T-cell (primary cell): Measurements from ENCODE around the gene TRAPPC3. TPM values are rescaled to one million over a fixed set of nuclear protein-coding genes. Genes with fewer than 3 reads are reported as not detected.
"Not testable (repeated sequence)": the region's sequence is repeated elsewhere in the genome, so short reads cannot be mapped to it uniquely, and the experiment has no call there.

Source experiments
- ATAC-seq, 4 experiments: fragments of 200-7000 bp in 3 of 4; fragments of 150-1000 bp in 1 of 4; cut with Tn5 transposase; replicated peaks in 1 of 4; 1 replicate in 3 of 4; 2 replicates in 1 of 4; pipeline ENCODE4 v1.10.0; 2021; ENCODE audit warnings: moderate library complexity in 3 of 4, mild to moderate bottlenecking in 2 of 4, moderate number of reproducible peaks in 1 of 4
- CTCF ChIA-PET, 2 donors: fragments of 300-600 bp; sonication (Branson Sonifier 250); formaldehyde crosslinking; loops; one replicate each; lab custom pipeline; 2022; ENCODE audit warnings: antibody characterized with exemption in 2 of 2; lab: Charles Lee
- POLR2A ChIA-PET, 2 donors: fragments of 300-600 bp; sonication (Branson Sonifier 250); formaldehyde crosslinking; loops; one replicate each; lab custom pipeline; 2022; ENCODE audit warnings: antibody characterized with exemption in 2 of 2; lab: Charles Lee
- DNase-seq, 35 experiments: peaks; one replicate each; pipeline versions ENCODE4 v3.0.0 to v3.0.0-alpha.2; 2013 to 2023
- H3K27ac ChIP-seq: one replicate; pipeline ENCODE4 v1.5.1; 2013; ENCODE audit warnings: low read length
- H3K27me3 ChIP-seq, 2 experiments: replicated peaks in 1 of 2; 1 replicate in 1 of 2; 2 replicates in 1 of 2; pipeline versions ENCODE4 v1.6.1 to v1.7.0; 2013; ENCODE audit warnings: low read length in 1 of 2, mixed read lengths in 1 of 2; ENCODE audit not compliant: control insufficient read depth in 2 of 2, insufficient read depth in 2 of 2; ENCODE audit errors: extremely low read depth in 1 of 2
- H3K36me3 ChIP-seq, 2 donors: 1 replicate in 1 of 2; 2 replicates in 1 of 2; pipeline versions ENCODE4 v1.6.1 to v1.7.0; 2013; ENCODE audit warnings: low read length in 1 of 2; ENCODE audit not compliant: control insufficient read depth in 2 of 2, insufficient read depth in 1 of 2; ENCODE audit errors: extremely low read depth in 1 of 2
- H3K4me1 ChIP-seq, 2 experiments: 1 replicate in 1 of 2; 2 replicates in 1 of 2; pipeline versions ENCODE4 v1.6.1 to v1.7.0; 2013; ENCODE audit warnings: low read length in 2 of 2, mixed read lengths in 1 of 2; ENCODE audit not compliant: insufficient read depth in 2 of 2, control insufficient read depth in 1 of 2; ENCODE audit errors: extremely low read depth in 1 of 2
- H3K4me3 ChIP-seq, 2 donors: 1 replicate in 1 of 2; 2 replicates in 1 of 2; pipeline versions ENCODE4 v1.5.1 to v1.7.0; 2013; ENCODE audit warnings: mild to moderate bottlenecking in 2 of 2, low read length in 1 of 2, moderate library complexity in 1 of 2; ENCODE audit not compliant: control insufficient read depth in 1 of 2; ENCODE audit errors: extremely low read depth in 1 of 2
- H3K9me3 ChIP-seq: 2 replicates; pipeline ENCODE4 v1.7.0; 2013
- H3K27ac Mint-ChIP-seq, 2 donors: one replicate each; pipeline ENCODE4 v1.8.0; 2020 to 2021; ENCODE audit warnings: mild to moderate bottlenecking in 2 of 2, mixed read lengths in 2 of 2
- H3K27me3 Mint-ChIP-seq, 2 donors: one replicate each; pipeline ENCODE4 v1.8.0; 2021 to 2022; ENCODE audit warnings: mixed read lengths in 2 of 2
- H3K36me3 Mint-ChIP-seq: one replicate; pipeline ENCODE4 v1.8.0; 2021; ENCODE audit warnings: mixed read lengths
- H3K4me1 Mint-ChIP-seq, 3 donors: one replicate each; pipeline ENCODE4 v1.8.0; 2020 to 2022; ENCODE audit warnings: mixed read lengths in 3 of 3, mild to moderate bottlenecking in 1 of 3
- H3K4me3 Mint-ChIP-seq, 3 donors: one replicate each; pipeline ENCODE4 v1.8.0; 2020 to 2022; ENCODE audit warnings: mild to moderate bottlenecking in 3 of 3, mixed read lengths in 3 of 3, moderate library complexity in 3 of 3
- H3K9me3 Mint-ChIP-seq, 3 donors: one replicate each; pipeline ENCODE4 v1.8.0; 2020 to 2022; ENCODE audit warnings: mixed read lengths in 3 of 3
- WGBS: methylation state at CpG from one replicate; pipeline ENCODE4 v1.1.5; 2013; ENCODE audit warnings: missing lambda C conversion rate; ENCODE audit not compliant: insufficient coverage; 5-methylcytosine and 5-hydroxymethylcytosine counted together
- total RNA-seq, 35 experiments: library from RNA in 6 of 35; stranded (reverse) in 6 of 35; fragments of 120-200 nt in 1 of 35; gene quantifications; one replicate each; pipeline versions ENCODE4 v1.2.1 to v1.2.4 and lab custom pipeline; 2013 to 2026

TRAPPC3 gene
- 10 to 100 TPM; 42.3 to 48.2 (median 44.6) TPM for total RNA-seq
- 59.8 TPM for total RNA-seq (2013)
- total RNA-seq (lab: John Stamatoyannopoulos, UW) = 25.6 to 64.4 (median 42.0) reads per million in 29 experiments

- WGBS = under 1% methylated on average over 57 of the region's 62 CpGs
- CTCF ChIA-PET = interaction anchor here (0.6 to 4.6 kb wide), 20 partner anchors 10 to 272 kb away, joined by 3 to 80 read pairs (median 4); partner anchors contain the start of gene THRAP3 (in 1 of the 2)
- peaks cover 33 to 54% of the 10 kb centered on the region in 2 experiments for H3K4me1 ChIP-seq
- Mint-ChIP-seq H3K4me1 (peaks cover 72 to 79% (median 74%) of the 10 kb centered on the region in 3 donors), H3K36me3 (no peaks in the 10 kb centered on the region), H3K9me3 (no peaks in the 10 kb centered on the region), H3K27me3 (no peaks in the 10 kb centered on the region), H3K4me3 (peak within 1 kb of the TSS; percentile 98 to 99 (median 99)), H3K27ac (peak within 1 kb of the TSS; percentile 97 to 98)
- H3K4me3 ChIP-seq = peak within 1 kb of the TSS; percentile 88 to 96
- H3K27ac ChIP-seq = peak within 1 kb of the TSS; percentile 96
- POLR2A ChIA-PET = interaction anchor here (0.5 to 2.9 kb wide), 10 partner anchors 11 to 1327 kb away, joined by 3 to 27 read pairs (median 3); partner anchors contain the start of gene THRAP3 (in 1 of the 2)
- H3K9me3 ChIP-seq = no peaks in the 10 kb centered on the region
- ATAC-seq (peak; percentile 92 to 96 (median 94)), DNase-seq (peak; percentile 95 to 100 (median 99))
- H3K27me3 ChIP-seq = no peaks in the 10 kb centered on the region
- H3K36me3 ChIP-seq = no peaks in the 10 kb centered on the region
Measured at GRCh38 chr1:36149237-36149972, at the start of gene TRAPPC3. Gene TRAPPC3 (minus strand): TSS chr1:36149486. CDS start chr1:36149378, 108 bp downstream.

- ATAC-seq (no peak), DNase-seq (no peak)
- peaks cover 0 to 4% of the 10 kb centered on the region in 2 donors for H3K27me3 Mint-ChIP-seq
- no peaks in the 10 kb centered on the region for H3K4me1 ChIP-seq
- H3K9me3 Mint-ChIP-seq = no peaks in the 10 kb centered on the region
- H3K36me3 Mint-ChIP-seq = no peaks in the 10 kb centered on the region
- POLR2A ChIA-PET = no interaction called here
- H3K27ac ChIP-seq = no peak overlapping the region
- H3K27ac Mint-ChIP-seq = no peak overlapping the region
- no peak overlapping the region for H3K4me3 Mint-ChIP-seq
- H3K36me3 ChIP-seq = no peaks in the 10 kb centered on the region
- WGBS = no CpG with 5 or more reads among the region's 5 CpGs
- no peaks in the 10 kb centered on the region for H3K4me1 Mint-ChIP-seq
- CTCF ChIA-PET = no interaction called here
- no peaks in the 10 kb centered on the region for H3K9me3 ChIP-seq
- peaks cover 0 to 21% of the 10 kb centered on the region in 2 experiments for H3K27me3 ChIP-seq
- no peak overlapping the region for H3K4me3 ChIP-seq
Measured at GRCh38 chr1:36198641-36199040, 49.4 kb upstream of the TRAPPC3 start.

GRCh38 chr1:36196805-36197204, 47.5 kb upstream of the TRAPPC3 start:
- H3K27ac ChIP-seq, H3K4me1 ChIP-seq, H3K9me3 ChIP-seq, H3K4me1 Mint-ChIP-seq, H3K4me3 ChIP-seq, H3K36me3 Mint-ChIP-seq, DNase-seq, ATAC-seq, H3K9me3 Mint-ChIP-seq, H3K27ac Mint-ChIP-seq, H3K27me3 Mint-ChIP-seq, POLR2A ChIA-PET, CTCF ChIA-PET, H3K36me3 ChIP-seq, H3K4me3 Mint-ChIP-seq: not testable (repeated sequence)
- H3K27me3 ChIP-seq = peaks cover 0 to 10% of the 10 kb centered on the region in 2 experiments
- WGBS = 92% methylated on average over 7 of the region's 12 CpGs

GRCh38 chr1:36187800-36188593, 38.7 kb upstream of the TRAPPC3 start:
- WGBS = 21% methylated on average over 9 of the region's 9 CpGs
- DNase-seq = peak; percentile 62 to 91 (median 78)
- CTCF ChIA-PET = interaction anchor here (0.5 to 4.1 kb wide), 18 partner anchors 26 to 107 kb away, joined by 3 to 80 read pairs (median 5); partner anchors contain the start of genes THRAP3 (in 2 of the 2) and TRAPPC3 (in 2 of the 2)
- H3K9me3 Mint-ChIP-seq = no peaks in the 10 kb centered on the region
- H3K27ac ChIP-seq = peak overlapping the region; percentile 52
- H3K4me1 ChIP-seq = peaks cover 0 to 9% of the 10 kb centered on the region in 2 experiments
- no peaks in the 10 kb centered on the region for H3K9me3 ChIP-seq
- H3K4me1 Mint-ChIP-seq = peaks cover 6 to 9% (median 7%) of the 10 kb centered on the region in 3 donors
- no peak overlapping the region for H3K4me3 Mint-ChIP-seq
- H3K27ac Mint-ChIP-seq = peak overlapping the region; percentile 85 to 89
- no peaks in the 10 kb centered on the region for H3K27me3 ChIP-seq
- POLR2A ChIA-PET = interaction anchor here (0.5 to 1.1 kb wide), 5 partner anchors 22 to 41 kb away, joined by 3 to 10 read pairs (median 3); partner anchors contain the start of gene THRAP3 (in 2 of the 2)
- H3K36me3 ChIP-seq = no peaks in the 10 kb centered on the region
- H3K4me3 ChIP-seq = no peak overlapping the region
- ATAC-seq = peak; percentile 96 to 98 (median 96)
- H3K36me3 Mint-ChIP-seq = no peaks in the 10 kb centered on the region
- H3K27me3 Mint-ChIP-seq = no peaks in the 10 kb centered on the region

GRCh38 chr1:36183309-36183856, 34.1 kb upstream of the TRAPPC3 start:
- CTCF ChIA-PET = interaction anchor here in 1 of 2 donors (1.3 kb wide), 1 partner anchor 102 kb away, joined by 5 read pairs; no protein-coding TSS in a partner anchor
- no peaks in the 10 kb centered on the region for H3K9me3 Mint-ChIP-seq
- no peaks in the 10 kb centered on the region for H3K27me3 Mint-ChIP-seq
- no peak overlapping the region for H3K4me3 ChIP-seq
- peak in 2 of 4 experiments; percentile 3 to 7 for ATAC-seq
- peaks cover 0 to 31% of the 10 kb centered on the region in 2 donors for H3K36me3 ChIP-seq
- H3K27ac ChIP-seq = no peak overlapping the region
- no peaks in the 10 kb centered on the region for H3K27me3 ChIP-seq
- WGBS = 83% methylated on average over 2 of the region's 2 CpGs
- H3K4me1 Mint-ChIP-seq = peaks cover 6 to 9% (median 7%) of the 10 kb centered on the region in 3 donors
- H3K4me3 Mint-ChIP-seq = no peak overlapping the region
- H3K27ac Mint-ChIP-seq = peak overlapping the region; percentile 8 to 53
- POLR2A ChIA-PET = interaction anchor here (0.6 kb wide), 3 partner anchors 12 to 100 kb away, joined by 3 to 5 read pairs (median 5); no protein-coding TSS in a partner anchor
- H3K36me3 Mint-ChIP-seq = peaks cover 19% of the 10 kb centered on the region
- no peak for DNase-seq
- H3K9me3 ChIP-seq = no peaks in the 10 kb centered on the region
- H3K4me1 ChIP-seq = peaks cover 0 to 9% of the 10 kb centered on the region in 2 experiments
